Measurements from ENCODE around the gene MICU1. TPM values are rescaled to one million over a fixed set of nuclear protein-coding genes. Genes with fewer than 3 reads are reported as not detected.

Gene MICU1
- total RNA-seq, 2 donors from 2014 or later: 30.9 to 36.0 TPM

DNA sequence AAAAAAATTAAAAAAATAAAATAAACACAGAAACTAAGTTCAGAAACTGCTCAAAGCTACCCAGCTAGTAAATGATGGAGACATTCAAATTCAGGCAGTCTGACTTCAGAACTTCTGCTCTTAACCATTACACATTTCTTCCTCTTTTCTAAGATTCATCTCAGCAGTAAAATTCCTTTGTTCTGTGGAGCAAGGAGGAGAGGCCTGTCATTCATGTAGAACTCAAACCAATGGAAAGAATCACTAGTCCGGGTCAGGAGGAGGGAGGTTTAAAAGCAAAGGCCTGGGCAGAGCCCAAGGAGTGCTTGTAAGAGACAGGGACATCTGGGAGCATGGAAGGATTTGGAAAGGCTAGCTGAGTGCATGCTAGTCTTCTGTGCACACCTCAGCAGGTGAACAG is 233.3 kb downstream of the MICU1 start:
- TF ChIP-seq, protein P1, sequence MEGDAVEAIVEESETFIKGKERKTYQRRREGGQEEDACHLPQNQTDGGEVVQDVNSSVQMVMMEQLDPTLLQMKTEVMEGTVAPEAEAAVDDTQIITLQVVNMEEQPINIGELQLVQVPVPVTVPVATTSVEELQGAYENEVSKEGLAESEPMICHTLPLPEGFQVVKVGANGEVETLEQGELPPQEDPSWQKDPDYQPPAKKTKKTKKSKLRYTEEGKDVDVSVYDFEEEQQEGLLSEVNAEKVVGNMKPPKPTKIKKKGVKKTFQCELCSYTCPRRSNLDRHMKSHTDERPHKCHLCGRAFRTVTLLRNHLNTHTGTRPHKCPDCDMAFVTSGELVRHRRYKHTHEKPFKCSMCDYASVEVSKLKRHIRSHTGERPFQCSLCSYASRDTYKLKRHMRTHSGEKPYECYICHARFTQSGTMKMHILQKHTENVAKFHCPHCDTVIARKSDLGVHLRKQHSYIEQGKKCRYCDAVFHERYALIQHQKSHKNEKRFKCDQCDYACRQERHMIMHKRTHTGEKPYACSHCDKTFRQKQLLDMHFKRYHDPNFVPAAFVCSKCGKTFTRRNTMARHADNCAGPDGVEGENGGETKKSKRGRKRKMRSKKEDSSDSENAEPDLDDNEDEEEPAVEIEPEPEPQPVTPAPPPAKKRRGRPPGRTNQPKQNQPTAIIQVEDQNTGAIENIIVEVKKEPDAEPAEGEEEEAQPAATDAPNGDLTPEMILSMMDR (IDR thresholded peaks at IDR 0.05): no peak
- H3K36me3 ChIP-seq: no peaks in the 10 kb centered on the region
- H3K27me3 ChIP-seq: no peaks in the 10 kb centered on the region
- H3K9me3 ChIP-seq: no peaks in the 10 kb centered on the region
- no peak overlapping the region for H3K27ac ChIP-seq
- DNase-seq (ENCODE audit: low spot score): no peak
- no peaks in the 10 kb centered on the region for H3K4me1 ChIP-seq
- H3K4me3 ChIP-seq: no peak overlapping the region

DNA sequence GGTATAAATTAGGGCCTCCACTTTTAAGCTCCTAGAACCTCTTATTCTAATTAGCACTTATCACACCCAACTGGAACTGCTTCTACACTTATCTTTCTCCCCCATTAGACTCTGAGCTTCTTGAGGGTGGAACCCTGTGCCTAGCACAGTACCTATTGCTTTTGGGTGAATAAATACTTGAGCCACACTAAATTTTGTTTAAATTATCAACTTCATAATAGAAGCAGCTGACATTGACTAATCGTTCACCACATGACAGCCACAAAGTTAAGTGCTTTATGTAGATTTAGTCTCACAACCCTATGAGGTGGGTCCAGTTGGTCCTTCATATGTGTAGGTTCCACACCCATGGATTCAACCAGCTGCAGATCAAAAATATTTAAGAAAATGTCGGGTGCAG is 235.1 kb downstream of the MICU1 start:
- H3K9me3 ChIP-seq: no peaks in the 10 kb centered on the region
- H3K27ac ChIP-seq: no peak overlapping the region
- no peak for DNase-seq (ENCODE audit: low spot score)
- H3K4me3 ChIP-seq: no peak overlapping the region
- no peaks in the 10 kb centered on the region for H3K27me3 ChIP-seq
- no peaks in the 10 kb centered on the region for H3K4me1 ChIP-seq
- H3K36me3 ChIP-seq: no peaks in the 10 kb centered on the region
- TF ChIP-seq, protein P1 (IDR thresholded peaks at IDR 0.05): no peak

DNA sequence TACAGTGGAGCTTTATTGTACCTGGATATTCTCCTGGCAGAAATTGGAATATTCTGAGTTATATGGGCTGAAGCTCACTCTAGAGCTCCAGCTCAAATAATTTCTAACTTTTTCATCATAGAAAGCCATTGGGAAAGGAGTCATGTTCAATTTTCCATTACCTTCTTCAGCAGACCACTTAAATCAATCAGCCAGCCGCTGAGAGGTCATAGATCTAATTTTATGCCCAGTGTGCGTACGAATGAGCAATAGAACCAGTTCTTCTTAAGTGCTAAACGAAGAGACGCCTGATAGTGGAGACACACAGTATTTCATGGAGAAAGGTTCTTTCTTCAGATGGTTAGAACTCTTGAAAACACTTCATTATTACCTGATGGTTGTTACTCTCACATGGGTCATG is 236.2 kb downstream of the MICU1 start:
- no peaks in the 10 kb centered on the region for H3K4me1 ChIP-seq
- no peaks in the 10 kb centered on the region for H3K27me3 ChIP-seq
- H3K36me3 ChIP-seq: no peaks in the 10 kb centered on the region
- no peak for DNase-seq (ENCODE audit: low spot score)
- no peaks in the 10 kb centered on the region for H3K9me3 ChIP-seq
- TF ChIP-seq, protein P1 (IDR thresholded peaks at IDR 0.05): no peak
- no peak overlapping the region for H3K4me3 ChIP-seq
- no peak overlapping the region for H3K27ac ChIP-seq

DNA sequence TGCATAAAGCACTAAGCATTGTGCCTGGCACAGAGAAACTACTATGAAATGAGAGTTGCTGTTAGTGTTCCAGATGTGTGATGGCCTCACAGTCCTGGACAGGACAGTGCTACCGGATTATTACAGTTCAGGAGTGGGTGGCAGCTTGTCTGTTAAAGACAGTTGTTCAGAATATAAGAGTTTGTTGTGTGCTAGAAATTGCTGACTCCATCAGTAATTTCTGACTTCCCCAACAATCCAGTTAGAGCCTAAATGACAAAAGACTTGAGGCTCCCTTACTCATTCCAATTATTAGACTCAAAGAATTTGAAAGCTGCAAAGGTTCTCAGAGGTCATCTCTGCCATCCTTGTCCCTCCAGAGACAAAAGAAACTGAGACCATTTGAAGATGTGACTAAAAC is 236.9 kb downstream of the MICU1 start:
- Histone ChIP-seq H3K4me1 (no peaks in the 10 kb centered on the region), H3K27ac (no peak overlapping the region), H3K9me3 (no peaks in the 10 kb centered on the region), H3K36me3 (no peaks in the 10 kb centered on the region), H3K4me3 (no peak overlapping the region), H3K27me3 (no peaks in the 10 kb centered on the region)
- TF ChIP-seq, protein P1 (IDR thresholded peaks at IDR 0.05): no peak
- no peak for DNase-seq (ENCODE audit: low spot score)

DNA sequence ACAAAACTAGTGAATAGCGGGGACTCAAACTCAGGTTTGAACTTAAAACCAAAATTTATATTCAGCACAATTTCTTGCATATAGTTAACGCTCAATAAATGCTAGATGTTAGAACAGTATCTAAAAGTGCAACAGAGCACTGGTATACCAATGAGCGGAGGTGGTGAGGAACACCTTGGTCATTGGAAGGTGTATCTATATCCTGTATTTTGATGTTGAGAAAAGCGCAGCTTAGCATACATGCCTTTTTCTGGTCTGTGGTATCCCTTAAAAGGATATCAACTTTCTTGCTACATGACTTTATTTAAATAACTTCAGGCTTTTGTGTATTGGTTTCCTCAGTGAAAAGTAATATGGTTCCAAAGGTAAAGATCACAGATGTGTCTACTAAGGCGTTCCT is 237.8 kb downstream of the MICU1 start:
- no peak overlapping the region for H3K27ac ChIP-seq
- no peak for DNase-seq (ENCODE audit: low spot score)
- no peaks in the 10 kb centered on the region for H3K4me1 ChIP-seq
- no peaks in the 10 kb centered on the region for H3K27me3 ChIP-seq
- H3K36me3 ChIP-seq: no peaks in the 10 kb centered on the region
- TF ChIP-seq, protein P1 (IDR thresholded peaks at IDR 0.05): no peak
- no peak overlapping the region for H3K4me3 ChIP-seq
- no peaks in the 10 kb centered on the region for H3K9me3 ChIP-seq

DNA sequence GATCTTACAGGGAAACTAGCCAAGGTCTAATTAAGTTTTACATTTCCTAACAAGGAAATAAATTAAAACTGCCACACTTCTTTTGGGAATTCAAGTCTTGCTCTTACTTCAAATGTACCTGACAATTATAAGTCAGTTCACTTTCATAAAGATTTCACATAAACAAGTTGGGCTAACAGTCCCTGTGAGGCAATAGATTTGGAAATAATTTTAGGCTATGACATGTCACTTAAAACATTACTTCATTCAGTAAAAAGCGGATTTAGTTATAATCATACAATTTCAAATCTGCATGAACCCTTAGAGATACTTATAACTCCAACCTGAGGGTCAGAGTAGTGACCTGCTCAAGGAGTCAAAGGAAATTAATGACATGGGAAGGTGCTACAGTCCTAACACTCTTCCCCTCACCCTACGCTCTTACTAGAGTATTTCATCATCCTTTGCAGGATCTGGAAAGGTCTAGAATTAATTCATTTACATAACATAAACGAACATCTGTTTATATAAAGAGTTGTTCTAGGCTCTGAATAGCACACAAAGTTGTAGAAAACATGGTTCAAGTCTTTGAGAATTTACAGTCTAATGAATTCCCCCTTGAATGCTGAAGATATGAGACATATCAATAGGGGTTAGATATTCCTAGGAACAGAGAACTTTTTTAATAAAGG is 238.8 kb downstream of the MICU1 start:
- DNase-seq (ENCODE audit: low spot score): no peak
- H3K27me3 ChIP-seq: no peaks in the 10 kb centered on the region
- H3K4me1 ChIP-seq: no peaks in the 10 kb centered on the region
- no peaks in the 10 kb centered on the region for H3K9me3 ChIP-seq
- no peak overlapping the region for H3K4me3 ChIP-seq
- TF ChIP-seq, protein P1 (IDR thresholded peaks at IDR 0.05): no peak
- no peak overlapping the region for H3K27ac ChIP-seq
- no peaks in the 10 kb centered on the region for H3K36me3 ChIP-seq
